GM10266 (cell line): Measurements from ENCODE around the gene RNF217.
"Not testable (repeated sequence)": the region's sequence is repeated elsewhere in the genome, so short reads cannot be mapped to it uniquely, and the experiment has no call there.

Source experiments
- DNase-seq: peaks from one replicate; pipeline ENCODE4 v3.0.0; 2012; ENCODE audit errors: extremely low spot score
- TF ChIP-seq, protein P1 (sequence below): IDR thresholded peaks from 2 replicates; pipeline ENCODE4 v1.5.1; 2012; ENCODE audit warnings: mild to moderate bottlenecking, low read depth; ENCODE audit not compliant: control insufficient read depth, insufficient read depth; ENCODE audit errors: missing control alignments

The RNF217 gene

DNA sequence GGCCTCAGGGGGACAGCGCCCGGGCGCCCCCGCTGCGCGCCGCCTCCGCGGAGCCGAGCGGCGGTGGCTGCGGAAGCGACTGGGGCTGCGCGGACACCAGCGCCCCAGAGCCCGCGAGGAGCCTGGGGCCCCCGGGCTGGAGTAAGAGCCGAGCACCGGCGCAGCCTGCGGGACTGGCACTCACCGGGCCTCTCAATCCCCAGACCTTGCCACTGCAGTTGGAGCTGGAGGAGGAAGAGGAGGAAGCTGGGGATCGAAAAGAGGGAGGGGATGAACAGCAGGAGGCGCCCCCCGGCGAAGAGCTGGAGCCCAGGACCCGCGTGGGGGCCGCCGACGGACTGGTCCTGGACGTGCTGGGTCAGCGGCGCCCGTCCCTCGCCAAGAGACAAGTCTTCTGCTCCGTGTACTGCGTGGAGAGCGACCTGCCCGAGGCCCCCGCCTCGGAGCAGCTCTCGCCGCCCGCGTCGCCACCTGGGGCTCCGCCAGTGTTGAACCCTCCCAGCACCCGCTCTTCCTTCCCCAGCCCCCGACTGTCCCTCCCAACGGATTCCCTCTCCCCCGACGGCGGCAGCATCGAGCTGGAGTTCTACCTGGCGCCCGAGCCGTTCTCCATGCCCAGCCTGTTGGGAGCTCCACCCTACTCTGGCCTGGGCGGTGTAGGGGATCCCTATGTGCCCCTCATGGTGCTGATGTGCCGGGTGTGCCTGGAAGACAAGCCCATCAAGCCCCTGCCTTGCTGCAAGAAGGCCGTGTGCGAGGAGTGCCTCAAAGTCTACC, 590 bp downstream of the RNF217 start:
- DNase-seq: peak; percentile 25
- TF ChIP-seq, protein P1, sequence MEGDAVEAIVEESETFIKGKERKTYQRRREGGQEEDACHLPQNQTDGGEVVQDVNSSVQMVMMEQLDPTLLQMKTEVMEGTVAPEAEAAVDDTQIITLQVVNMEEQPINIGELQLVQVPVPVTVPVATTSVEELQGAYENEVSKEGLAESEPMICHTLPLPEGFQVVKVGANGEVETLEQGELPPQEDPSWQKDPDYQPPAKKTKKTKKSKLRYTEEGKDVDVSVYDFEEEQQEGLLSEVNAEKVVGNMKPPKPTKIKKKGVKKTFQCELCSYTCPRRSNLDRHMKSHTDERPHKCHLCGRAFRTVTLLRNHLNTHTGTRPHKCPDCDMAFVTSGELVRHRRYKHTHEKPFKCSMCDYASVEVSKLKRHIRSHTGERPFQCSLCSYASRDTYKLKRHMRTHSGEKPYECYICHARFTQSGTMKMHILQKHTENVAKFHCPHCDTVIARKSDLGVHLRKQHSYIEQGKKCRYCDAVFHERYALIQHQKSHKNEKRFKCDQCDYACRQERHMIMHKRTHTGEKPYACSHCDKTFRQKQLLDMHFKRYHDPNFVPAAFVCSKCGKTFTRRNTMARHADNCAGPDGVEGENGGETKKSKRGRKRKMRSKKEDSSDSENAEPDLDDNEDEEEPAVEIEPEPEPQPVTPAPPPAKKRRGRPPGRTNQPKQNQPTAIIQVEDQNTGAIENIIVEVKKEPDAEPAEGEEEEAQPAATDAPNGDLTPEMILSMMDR: no peak

DNA sequence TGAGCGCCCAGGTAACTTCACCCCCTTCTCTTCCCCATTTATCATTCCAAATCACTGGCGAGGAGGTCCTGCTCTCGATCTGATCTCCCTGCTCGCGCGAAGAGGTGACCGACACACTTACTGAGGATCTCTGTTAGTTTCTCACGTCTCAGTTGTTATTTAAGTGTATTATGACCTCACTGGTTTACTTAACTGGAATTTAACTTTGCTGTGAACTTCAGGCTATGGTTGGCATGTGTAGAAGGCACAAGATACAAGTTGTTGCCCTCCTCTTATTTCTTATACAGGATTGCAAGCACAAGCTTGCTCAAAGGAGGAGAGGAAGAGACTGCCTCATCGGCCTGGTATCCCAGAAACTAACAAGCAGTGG, 1.2 kb downstream of the RNF217 start:
- peak; percentile 15 for DNase-seq

DNA sequence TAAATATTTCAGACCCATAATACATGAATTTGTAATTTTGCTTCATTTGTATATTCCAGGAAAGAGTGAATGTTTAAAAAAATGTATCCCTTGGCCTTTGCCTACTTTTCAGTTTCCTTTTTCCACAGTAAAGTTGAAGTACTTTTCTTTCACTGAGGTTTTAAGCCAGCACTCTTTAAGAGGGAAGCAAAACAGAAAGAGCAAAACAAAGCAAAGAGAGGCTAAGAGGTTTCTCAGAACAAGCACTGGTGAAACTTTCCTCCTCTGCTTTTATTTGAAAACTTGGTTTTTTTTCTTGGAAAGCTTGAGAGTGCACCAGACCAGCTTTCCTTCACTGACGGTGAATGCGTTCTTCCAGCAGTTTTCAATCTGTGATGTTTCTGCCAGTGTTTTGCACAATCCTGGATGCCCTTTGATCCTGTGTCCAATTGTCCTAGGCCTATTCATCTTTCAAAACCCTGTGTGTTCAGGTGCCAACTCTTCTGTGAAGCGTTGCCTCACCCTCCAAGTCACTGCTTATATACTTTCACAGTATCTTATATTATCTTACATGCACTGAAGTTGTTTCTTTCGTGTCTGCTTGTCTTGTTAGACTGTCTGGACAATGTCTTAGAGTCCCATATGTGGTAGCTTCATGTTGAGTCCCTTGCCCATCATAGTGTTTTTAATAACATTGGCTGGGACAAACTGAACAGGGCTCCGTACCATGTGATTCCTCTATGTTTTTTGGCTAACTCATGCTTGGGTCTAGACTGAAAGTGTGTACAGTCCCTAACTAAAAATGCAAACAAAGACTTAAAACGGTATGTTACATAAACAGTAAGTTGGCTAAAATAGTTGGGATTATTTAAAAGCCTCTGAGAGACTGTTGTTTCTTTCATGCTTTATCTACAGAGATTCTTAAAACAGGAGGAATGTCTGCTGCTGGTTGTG, 1.9 kb downstream of the RNF217 start:
- TF ChIP-seq, protein P1: no peak
- DNase-seq: no peak

More for the DNA sequence above, 1.2 kb downstream of the RNF217 start:
- TF ChIP-seq, protein P1: no peak

- no peak for DNase-seq
- TF ChIP-seq, protein P1: no peak
Measured at GRCh38 chr6:124964764-124965105, 2.5 kb downstream of the RNF217 start.

DNA sequence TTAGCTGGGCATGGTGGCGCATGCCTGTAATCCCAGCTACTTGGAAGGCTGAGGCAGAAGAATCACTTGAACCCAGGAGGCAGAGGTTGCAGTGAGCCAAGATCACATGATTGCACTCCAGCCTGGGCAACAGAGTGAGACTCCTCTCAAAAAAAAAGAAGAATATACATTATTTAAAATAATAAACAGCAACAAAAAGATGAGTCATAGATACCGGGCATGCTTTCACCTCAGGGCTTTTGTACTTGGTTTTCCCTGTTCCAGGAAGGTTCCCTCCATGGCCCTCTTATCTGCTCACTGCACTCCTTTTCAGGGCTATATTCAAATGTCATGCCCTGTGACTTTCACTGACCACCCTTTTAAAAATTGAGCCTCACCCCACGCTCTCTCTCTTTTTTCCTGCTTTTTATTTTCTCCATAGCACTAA, 3.2 kb downstream of the RNF217 start:
- not testable (repeated sequence) for DNase-seq

- TF ChIP-seq, protein P1: no peak
- no peak for DNase-seq
Measured at GRCh38 chr6:124967444-124967843, 5.2 kb downstream of the RNF217 start.

- TF ChIP-seq, protein P1: no peak
- no peak for DNase-seq
Measured at GRCh38 chr6:124968401-124968800, 6.2 kb downstream of the RNF217 start.
